IMR-90 (cell line): ENCODE results near the gene MRPS15.

ENCODE experiments used
- BHLHE40 ChIP-seq: fragments of 150-350 bp; IDR thresholded peaks from 2 replicates; pipeline ENCODE4 v1.6.1; 2016; ENCODE audit warnings: mild to moderate bottlenecking, low read depth, low read length
- CEBPB ChIP-seq: IDR thresholded peaks from 2 replicates; pipeline ENCODE4 v1.6.1; 2012; ENCODE audit warnings: low read depth, low read length, improper control_type of control experiment
- CHD1 ChIP-seq: IDR thresholded peaks from 2 replicates; pipeline ENCODE4 v1.6.1; 2012; ENCODE audit warnings: low read depth, low read length, improper control_type of control experiment
- FOS ChIP-seq: fragments of 150-350 bp; IDR thresholded peaks from 2 replicates; pipeline ENCODE4 v1.6.1; 2016; ENCODE audit warnings: low read depth, low read length
- MAZ ChIP-seq: IDR thresholded peaks from 2 replicates; pipeline ENCODE4 v1.6.1; 2012; ENCODE audit warnings: low read depth, mild to moderate bottlenecking, low read length, improper control_type of control experiment, moderate library complexity, borderline replicate concordance
- POLR2A ChIP-seq: IDR thresholded peaks from 2 replicates; pipeline ENCODE4 v1.6.1; 2012; ENCODE audit warnings: mild to moderate bottlenecking, low read depth, low read length
- RAD21 ChIP-seq: IDR thresholded peaks from 2 replicates; pipeline ENCODE4 v1.6.1; 2012; ENCODE audit warnings: low read length, improper control_type of control experiment
- RCOR1 ChIP-seq: IDR thresholded peaks from 2 replicates; pipeline ENCODE4 v1.6.1; 2012; ENCODE audit warnings: mild to moderate bottlenecking, low read length, improper control_type of control experiment; ENCODE audit not compliant: insufficient replicate concordance
- RFX5 ChIP-seq: IDR thresholded peaks from 2 replicates; pipeline ENCODE4 v1.8.0; 2012; ENCODE audit warnings: low read depth, mild to moderate bottlenecking, low read length, moderate library complexity
- SMC3 ChIP-seq: fragments of 150-350 bp; IDR thresholded peaks from 2 replicates; pipeline ENCODE4 v1.6.1; 2016; ENCODE audit warnings: low read depth, mild to moderate bottlenecking, antibody characterized with exemption, low read length, moderate library complexity
- TF ChIP-seq, protein P1 (sequence below): conservative IDR thresholded peaks from 2 replicates; pipeline ENCODE4 v1.5.1; 2012; ENCODE audit warnings: mild to moderate bottlenecking, low read depth, low read length, improper control_type of control experiment
- TF ChIP-seq, protein P2 (sequence below): fragments of 150-350 bp; IDR thresholded peaks from 2 replicates; pipeline ENCODE4 v1.6.1; 2017; ENCODE audit warnings: mild to moderate bottlenecking, antibody characterized with exemption, low read length, low read depth

DNA sequence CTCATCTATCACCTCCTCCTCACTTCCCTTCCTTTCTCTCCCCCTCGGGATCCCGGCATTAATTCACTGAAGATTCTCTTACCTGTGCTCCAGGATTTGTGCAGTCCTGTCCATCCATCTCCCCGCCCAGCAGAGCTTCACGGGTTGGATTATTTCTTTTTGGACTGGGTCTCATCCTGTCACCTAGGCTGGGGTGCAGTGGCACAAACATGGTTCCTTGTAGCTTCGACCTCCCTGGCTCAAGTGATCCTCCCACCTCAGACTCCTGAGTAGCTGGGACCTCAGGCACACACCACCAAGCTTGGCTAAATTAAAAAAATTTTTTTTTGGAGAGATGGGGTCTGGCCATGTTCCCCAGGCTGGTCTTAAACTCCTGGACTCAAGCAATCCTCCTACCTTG, 30.8 kb upstream of the MRPS15 start:
- no peak for TF ChIP-seq MAZ
- TF ChIP-seq FOS, result no peak
- TF ChIP-seq, protein P1, sequence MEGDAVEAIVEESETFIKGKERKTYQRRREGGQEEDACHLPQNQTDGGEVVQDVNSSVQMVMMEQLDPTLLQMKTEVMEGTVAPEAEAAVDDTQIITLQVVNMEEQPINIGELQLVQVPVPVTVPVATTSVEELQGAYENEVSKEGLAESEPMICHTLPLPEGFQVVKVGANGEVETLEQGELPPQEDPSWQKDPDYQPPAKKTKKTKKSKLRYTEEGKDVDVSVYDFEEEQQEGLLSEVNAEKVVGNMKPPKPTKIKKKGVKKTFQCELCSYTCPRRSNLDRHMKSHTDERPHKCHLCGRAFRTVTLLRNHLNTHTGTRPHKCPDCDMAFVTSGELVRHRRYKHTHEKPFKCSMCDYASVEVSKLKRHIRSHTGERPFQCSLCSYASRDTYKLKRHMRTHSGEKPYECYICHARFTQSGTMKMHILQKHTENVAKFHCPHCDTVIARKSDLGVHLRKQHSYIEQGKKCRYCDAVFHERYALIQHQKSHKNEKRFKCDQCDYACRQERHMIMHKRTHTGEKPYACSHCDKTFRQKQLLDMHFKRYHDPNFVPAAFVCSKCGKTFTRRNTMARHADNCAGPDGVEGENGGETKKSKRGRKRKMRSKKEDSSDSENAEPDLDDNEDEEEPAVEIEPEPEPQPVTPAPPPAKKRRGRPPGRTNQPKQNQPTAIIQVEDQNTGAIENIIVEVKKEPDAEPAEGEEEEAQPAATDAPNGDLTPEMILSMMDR, result no peak
- no peak for TF ChIP-seq POLR2A
- TF ChIP-seq RCOR1, result no peak
- no peak for TF ChIP-seq SMC3
- TF ChIP-seq, protein P2, sequence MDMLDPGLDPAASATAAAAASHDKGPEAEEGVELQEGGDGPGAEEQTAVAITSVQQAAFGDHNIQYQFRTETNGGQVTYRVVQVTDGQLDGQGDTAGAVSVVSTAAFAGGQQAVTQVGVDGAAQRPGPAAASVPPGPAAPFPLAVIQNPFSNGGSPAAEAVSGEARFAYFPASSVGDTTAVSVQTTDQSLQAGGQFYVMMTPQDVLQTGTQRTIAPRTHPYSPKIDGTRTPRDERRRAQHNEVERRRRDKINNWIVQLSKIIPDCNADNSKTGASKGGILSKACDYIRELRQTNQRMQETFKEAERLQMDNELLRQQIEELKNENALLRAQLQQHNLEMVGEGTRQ, result no peak
- no peak for TF ChIP-seq RAD21
- no peak for TF ChIP-seq BHLHE40
- TF ChIP-seq CHD1, result no peak
- TF ChIP-seq CEBPB, result no peak
- TF ChIP-seq RFX5, result no peak
